Ishikawa (cell line): ENCODE measurements around the gene ESPNL.

Experiments
- CEBPB ChIP-seq: IDR thresholded peaks from 2 replicates; pipeline ENCODE4 v1.6.1; 2012
- CREB1 ChIP-seq: IDR thresholded peaks from 2 replicates; pipeline ENCODE4 v1.6.1; 2012; ENCODE audit warnings: low read depth
- EGR1 ChIP-seq: IDR thresholded peaks from 2 replicates; pipeline ENCODE4 v1.6.1; 2012
- EP300 ChIP-seq: IDR thresholded peaks from 2 replicates; pipeline ENCODE4 v1.6.1; 2012; ENCODE audit warnings: borderline replicate concordance
- FOXM1 ChIP-seq: IDR thresholded peaks from 2 replicates; pipeline ENCODE4 v1.6.1; 2012; ENCODE audit warnings: low read depth, borderline replicate concordance
- MAX ChIP-seq: IDR thresholded peaks from 2 replicates; pipeline ENCODE4 v1.6.1; 2012
- NFIC ChIP-seq: IDR thresholded peaks from 2 replicates; pipeline ENCODE4 v1.6.1; 2012
- RAD21 ChIP-seq: IDR thresholded peaks from 2 replicates; pipeline ENCODE4 v1.6.1; 2012; ENCODE audit warnings: low read depth
- TAF1 ChIP-seq: IDR thresholded peaks from 2 replicates; pipeline ENCODE4 v1.6.1; 2012; ENCODE audit warnings: low read depth, mild to moderate bottlenecking
- TCF12 ChIP-seq: IDR thresholded peaks from 2 replicates; pipeline ENCODE4 v1.6.1; 2012; ENCODE audit warnings: low read depth
- TEAD4 ChIP-seq: IDR thresholded peaks from 2 replicates; pipeline ENCODE4 v1.6.1; 2012
- USF1 ChIP-seq: IDR thresholded peaks from 2 replicates; pipeline ENCODE4 v1.6.1; 2012
- YY1 ChIP-seq: IDR thresholded peaks from 2 replicates; pipeline ENCODE4 v1.6.1; 2012; ENCODE audit warnings: low read depth
- ZBTB7A ChIP-seq: IDR thresholded peaks from 2 replicates; pipeline ENCODE4 v1.6.1; 2012; ENCODE audit warnings: low read depth
- TF ChIP-seq, protein P1 (sequence below): IDR thresholded peaks from 2 replicates; pipeline ENCODE4 v1.6.1; 2012; ENCODE audit warnings: low read depth, mild to moderate bottlenecking

Gene ESPNL

GRCh38 chr2:238124488-238125126 lies 24.5 kb downstream of the ESPNL start:
- TF ChIP-seq CEBPB (no peak), TAF1 (no peak), FOXM1 (no peak), NFIC (no peak), MAX (no peak), CREB1 (no peak)

DNA sequence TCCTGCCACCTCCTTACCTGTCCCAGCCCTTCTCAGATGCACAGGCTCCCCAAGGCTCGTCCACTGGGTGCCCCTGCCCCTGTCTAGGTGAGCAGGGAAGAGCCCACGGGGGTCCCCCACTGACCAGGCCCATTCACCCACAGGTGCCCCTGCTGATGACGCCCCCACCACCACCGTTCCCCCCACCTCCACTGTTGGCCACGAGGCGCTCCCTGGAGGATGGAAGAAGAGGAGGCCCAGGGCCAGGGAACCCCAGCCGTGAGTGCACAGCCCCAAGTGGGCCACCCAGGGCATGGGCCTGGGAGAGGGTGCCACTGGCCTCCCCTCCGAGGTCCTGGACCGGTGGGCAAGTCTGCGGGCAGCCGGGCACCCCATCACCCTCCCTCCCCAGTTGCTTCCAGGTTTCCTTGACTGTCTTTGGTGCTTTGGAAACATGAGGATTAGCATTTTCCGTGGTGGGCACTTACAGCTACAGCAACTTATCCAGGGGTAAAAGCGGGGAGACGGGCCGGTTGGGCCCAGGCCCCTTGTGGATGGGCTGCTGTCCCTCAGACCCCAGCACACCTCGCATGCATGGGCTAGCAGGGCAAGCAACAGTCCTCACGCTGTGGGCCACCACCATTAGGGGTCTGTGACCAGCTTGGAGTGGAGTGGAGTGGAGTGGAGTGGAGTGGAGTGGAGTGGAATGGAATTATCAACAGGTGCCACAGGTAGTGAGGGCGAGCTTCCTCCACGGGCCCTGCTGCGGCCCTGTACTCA lies 25.2 kb downstream of the ESPNL start:
- TF ChIP-seq CEBPB (no peak), RAD21 (no peak), EGR1 (no peak), TCF12 (no peak), MAX (no peak), EP300 (no peak), CREB1 (no peak), ZBTB7A (no peak), TEAD4 (no peak), NFIC (no peak), FOXM1 (no peak), TAF1 (no peak)
- TF ChIP-seq, protein P1, sequence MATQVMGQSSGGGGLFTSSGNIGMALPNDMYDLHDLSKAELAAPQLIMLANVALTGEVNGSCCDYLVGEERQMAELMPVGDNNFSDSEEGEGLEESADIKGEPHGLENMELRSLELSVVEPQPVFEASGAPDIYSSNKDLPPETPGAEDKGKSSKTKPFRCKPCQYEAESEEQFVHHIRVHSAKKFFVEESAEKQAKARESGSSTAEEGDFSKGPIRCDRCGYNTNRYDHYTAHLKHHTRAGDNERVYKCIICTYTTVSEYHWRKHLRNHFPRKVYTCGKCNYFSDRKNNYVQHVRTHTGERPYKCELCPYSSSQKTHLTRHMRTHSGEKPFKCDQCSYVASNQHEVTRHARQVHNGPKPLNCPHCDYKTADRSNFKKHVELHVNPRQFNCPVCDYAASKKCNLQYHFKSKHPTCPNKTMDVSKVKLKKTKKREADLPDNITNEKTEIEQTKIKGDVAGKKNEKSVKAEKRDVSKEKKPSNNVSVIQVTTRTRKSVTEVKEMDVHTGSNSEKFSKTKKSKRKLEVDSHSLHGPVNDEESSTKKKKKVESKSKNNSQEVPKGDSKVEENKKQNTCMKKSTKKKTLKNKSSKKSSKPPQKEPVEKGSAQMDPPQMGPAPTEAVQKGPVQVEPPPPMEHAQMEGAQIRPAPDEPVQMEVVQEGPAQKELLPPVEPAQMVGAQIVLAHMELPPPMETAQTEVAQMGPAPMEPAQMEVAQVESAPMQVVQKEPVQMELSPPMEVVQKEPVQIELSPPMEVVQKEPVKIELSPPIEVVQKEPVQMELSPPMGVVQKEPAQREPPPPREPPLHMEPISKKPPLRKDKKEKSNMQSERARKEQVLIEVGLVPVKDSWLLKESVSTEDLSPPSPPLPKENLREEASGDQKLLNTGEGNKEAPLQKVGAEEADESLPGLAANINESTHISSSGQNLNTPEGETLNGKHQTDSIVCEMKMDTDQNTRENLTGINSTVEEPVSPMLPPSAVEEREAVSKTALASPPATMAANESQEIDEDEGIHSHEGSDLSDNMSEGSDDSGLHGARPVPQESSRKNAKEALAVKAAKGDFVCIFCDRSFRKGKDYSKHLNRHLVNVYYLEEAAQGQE, result no peak

- no peak for TF ChIP-seq EGR1
- no peak for TF ChIP-seq TAF1
- no peak for TF ChIP-seq CEBPB
- TF ChIP-seq FOXM1, result no peak
- TF ChIP-seq YY1, result no peak
- no peak for TF ChIP-seq NFIC
- no peak for TF ChIP-seq MAX
- TF ChIP-seq EP300, result no peak
- no peak for TF ChIP-seq USF1
- no peak for TF ChIP-seq CREB1
- no peak for TF ChIP-seq ZBTB7A
- no peak for TF ChIP-seq RAD21
- TF ChIP-seq, protein P1, result no peak
Observed at GRCh38 chr2:238126338-238126737, 26.2 kb downstream of the ESPNL start.

DNA sequence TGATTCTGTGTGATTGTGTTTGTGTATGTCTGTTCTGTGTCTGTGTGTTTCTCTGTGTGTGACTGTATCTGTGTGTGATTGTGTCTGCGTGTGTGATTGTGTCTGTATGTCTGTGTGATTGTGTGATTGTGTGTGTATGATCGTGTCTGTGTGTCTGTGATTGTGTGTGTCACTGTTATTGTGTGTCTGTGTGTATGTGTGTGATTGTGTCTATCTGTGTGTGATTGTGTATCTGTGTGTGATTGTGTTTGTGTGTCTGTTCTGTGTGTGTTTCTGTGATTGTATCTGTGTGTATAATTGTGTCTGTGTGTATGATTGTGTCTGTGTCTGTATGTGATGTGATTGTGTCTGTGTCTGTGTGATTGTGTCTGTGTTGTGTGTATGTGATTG lies 26.6 kb downstream of the ESPNL start:
- TF ChIP-seq ZBTB7A (no peak), NFIC (no peak), USF1 (no peak), EGR1 (no peak), MAX (no peak), CREB1 (no peak), TCF12 (no peak), TEAD4 (no peak), FOXM1 (no peak), EP300 (no peak), CEBPB (no peak)
- TF ChIP-seq, protein P1, result no peak
